Neutrophil (primary cell): ENCODE measurements around the gene UVRAG.
"Not testable (repeated sequence)": the region's sequence is repeated elsewhere in the genome, so short reads cannot be mapped to it uniquely, and the experiment has no call there.

Experiments used
- H3K27ac ChIP-seq: fragments of 200-600 bp; sonication (generic); 2 replicates; pipeline ENCODE4 v1.5.1; 2016; ENCODE audit warnings: mild to moderate bottlenecking, moderate library complexity
- H3K27me3 ChIP-seq: fragments of 200-600 bp; sonication (generic); 2 replicates; pipeline ENCODE4 v1.6.0; 2016; ENCODE audit warnings: mild to moderate bottlenecking
- H3K36me3 ChIP-seq: fragments of 200-600 bp; sonication (generic); 2 replicates; pipeline ENCODE4 v1.5.1; 2017
- H3K4me1 ChIP-seq, 2 experiments: fragments of 200-600 bp in 1 of 2; sonication (generic) in 1 of 2; 1 replicate in 1 of 2; 2 replicates in 1 of 2; pipeline versions ENCODE4 v1.5.1 to v1.6.1; 2013 to 2016; ENCODE audit warnings: low read depth in 1 of 2, low read length in 1 of 2, mild to moderate bottlenecking in 1 of 2, moderate library complexity in 1 of 2; ENCODE audit not compliant: control insufficient read depth in 1 of 2, insufficient read depth in 1 of 2
- H3K4me3 ChIP-seq, 2 experiments: fragments of 200-600 bp in 1 of 2; sonication (generic) in 1 of 2; 1 replicate in 1 of 2; 2 replicates in 1 of 2; pipeline ENCODE4 v1.5.1; 2013 to 2016; ENCODE audit warnings: low read depth in 1 of 2, low read length in 1 of 2, mild to moderate bottlenecking in 1 of 2, moderate library complexity in 1 of 2
- H3K9me3 ChIP-seq: fragments of 200-600 bp; sonication (generic); 2 replicates; pipeline ENCODE4 v1.5.1; 2016
- CTCF ChIP-seq: fragments of 200-600 bp; sonication (generic); IDR thresholded peaks from 2 replicates; pipeline ENCODE4 v1.5.1; 2016; ENCODE audit warnings: antibody characterized with exemption

The UVRAG gene

GRCh38 chr11:75959540-75959939, 144.5 kb downstream of the UVRAG start:
- no peaks in the 10 kb centered on the region for H3K9me3 ChIP-seq
- H3K4me1 ChIP-seq, result no peaks in the 10 kb centered on the region
- H3K4me3 ChIP-seq, result no peak overlapping the region
- no peaks in the 10 kb centered on the region for H3K27me3 ChIP-seq
- TF ChIP-seq CTCF, result no peak
- H3K36me3 ChIP-seq, result no peaks in the 10 kb centered on the region
- no peak overlapping the region for H3K27ac ChIP-seq

GRCh38 chr11:75964071-75964470, 149.1 kb downstream of the UVRAG start:
- TF ChIP-seq CTCF, result no peak
- Histone ChIP-seq H3K27me3 (no peaks in the 10 kb centered on the region), H3K36me3 (no peaks in the 10 kb centered on the region), H3K4me3 (no peak overlapping the region), H3K27ac (no peak overlapping the region), H3K4me1 (no peaks in the 10 kb centered on the region), H3K9me3 (no peaks in the 10 kb centered on the region)

- Histone ChIP-seq H3K4me1 (no peaks in the 10 kb centered on the region), H3K36me3 (no peaks in the 10 kb centered on the region), H3K9me3 (no peaks in the 10 kb centered on the region), H3K27ac (no peak overlapping the region), H3K4me3 (no peak overlapping the region), H3K27me3 (no peaks in the 10 kb centered on the region)
- no peak for TF ChIP-seq CTCF
These were observed 151.7 kb downstream of the UVRAG start for GRCh38 chr11:75966537-75967287.

- H3K36me3 ChIP-seq, result no peaks in the 10 kb centered on the region
- no peaks in the 10 kb centered on the region for H3K9me3 ChIP-seq
- no peaks in the 10 kb centered on the region for H3K4me1 ChIP-seq
- TF ChIP-seq CTCF, result no peak
- H3K27me3 ChIP-seq, result no peaks in the 10 kb centered on the region
- no peak overlapping the region for H3K27ac ChIP-seq
- H3K4me3 ChIP-seq, result no peak overlapping the region
These were observed 153.1 kb downstream of the UVRAG start for GRCh38 chr11:75968021-75968625.

GRCh38 chr11:75969626-75970308, 154.8 kb downstream of the UVRAG start:
- Histone ChIP-seq H3K9me3 (no peaks in the 10 kb centered on the region), H3K4me1 (no peaks in the 10 kb centered on the region), H3K27me3 (no peaks in the 10 kb centered on the region), H3K36me3 (no peaks in the 10 kb centered on the region), H3K4me3 (no peak overlapping the region), H3K27ac (no peak overlapping the region)
- TF ChIP-seq CTCF, result no peak

- H3K36me3 ChIP-seq, result not testable (repeated sequence)
These were observed 158.7 kb downstream of the UVRAG start for GRCh38 chr11:75973710-75974109.

GRCh38 chr11:75979075-75979474, 164.1 kb downstream of the UVRAG start:
- not testable (repeated sequence) for H3K27me3 ChIP-seq, H3K27ac ChIP-seq, H3K4me1 ChIP-seq, H3K9me3 ChIP-seq, H3K36me3 ChIP-seq, H3K4me3 ChIP-seq

More at GRCh38 chr11:75973710-75974109, 158.7 kb downstream of the UVRAG start:
- H3K4me3 ChIP-seq, H3K9me3 ChIP-seq, H3K4me1 ChIP-seq, H3K27ac ChIP-seq, H3K27me3 ChIP-seq: not testable (repeated sequence)

GRCh38 chr11:75979479-75980027, 164.5 kb downstream of the UVRAG start:
- H3K36me3 ChIP-seq, result peaks cover 12% of the 10 kb centered on the region
- H3K27ac ChIP-seq, H3K4me1 ChIP-seq, H3K4me3 ChIP-seq, H3K27me3 ChIP-seq, H3K9me3 ChIP-seq: not testable (repeated sequence)
